GM19239 (cell line): ENCODE measurements around the gene DCDC2C.

Source experiments
- DNase-seq: peaks from one replicate; pipeline ENCODE4 v3.0.0; 2011; ENCODE audit warnings: low spot score; ENCODE audit not compliant: insufficient read length
- FAIRE-seq: peaks from 2 replicates; lab custom pipeline; 2011; peaks lifted over from hg19 to GRCh38; lab: Jason Lieb, UNC

The DCDC2C gene

DNA sequence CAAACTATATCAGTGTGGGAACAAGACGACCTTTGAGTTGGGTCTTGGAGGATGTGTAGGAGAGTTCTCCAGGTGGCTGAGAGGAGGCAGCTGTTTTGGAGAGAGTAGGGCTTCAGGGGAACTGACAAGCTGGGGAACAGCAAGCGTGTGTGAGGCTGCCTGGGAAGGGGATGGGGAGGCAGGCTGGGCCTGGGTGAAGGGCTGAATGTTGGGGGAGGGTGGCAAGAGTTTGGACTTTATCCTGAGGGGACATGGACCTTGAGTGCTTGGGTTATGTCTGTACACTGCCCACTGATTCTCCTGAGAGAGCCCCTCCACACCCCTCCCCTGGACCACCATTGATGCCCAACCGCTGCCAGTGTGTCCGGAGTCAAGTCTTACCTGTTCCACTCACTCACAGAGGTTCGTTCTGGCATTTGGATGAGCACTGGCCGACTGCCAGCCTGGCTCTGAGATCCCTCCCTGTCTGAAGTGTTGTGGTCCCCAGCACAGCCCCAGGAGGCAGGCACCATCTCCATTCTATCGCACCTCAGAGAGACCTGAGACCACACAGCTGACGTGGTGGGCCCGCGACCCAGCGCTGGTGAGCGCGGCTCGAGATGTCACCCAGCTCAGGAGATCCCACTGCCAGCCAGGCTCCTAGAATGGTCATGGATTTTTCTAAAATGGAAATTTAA lies 59.5 kb downstream of the DCDC2C start:
- FAIRE-seq, result no peak

DNA sequence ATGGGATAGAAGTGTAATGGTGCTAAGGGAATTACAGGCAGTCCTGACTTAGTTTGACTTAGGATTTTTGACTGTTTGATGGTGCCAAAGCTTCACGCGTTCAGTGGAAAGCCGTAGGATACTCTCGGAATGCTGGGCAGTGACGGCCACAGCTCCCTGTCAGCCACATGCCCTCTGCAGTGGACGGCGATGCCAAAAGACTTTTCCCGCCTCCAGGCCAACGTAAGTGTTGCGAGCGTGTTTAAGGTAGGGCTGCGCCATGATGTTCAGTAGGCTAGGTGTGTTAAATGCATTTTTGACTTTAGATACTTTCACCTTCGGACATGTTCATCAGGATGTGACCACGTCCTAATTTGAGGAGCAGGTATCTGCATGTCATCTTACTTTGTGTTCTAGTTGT lies 63.4 kb downstream of the DCDC2C start:
- DNase-seq (no peak), FAIRE-seq (no peak)

More for the DNA sequence above, 59.5 kb downstream of the DCDC2C start:
- no peak for DNase-seq

DNA sequence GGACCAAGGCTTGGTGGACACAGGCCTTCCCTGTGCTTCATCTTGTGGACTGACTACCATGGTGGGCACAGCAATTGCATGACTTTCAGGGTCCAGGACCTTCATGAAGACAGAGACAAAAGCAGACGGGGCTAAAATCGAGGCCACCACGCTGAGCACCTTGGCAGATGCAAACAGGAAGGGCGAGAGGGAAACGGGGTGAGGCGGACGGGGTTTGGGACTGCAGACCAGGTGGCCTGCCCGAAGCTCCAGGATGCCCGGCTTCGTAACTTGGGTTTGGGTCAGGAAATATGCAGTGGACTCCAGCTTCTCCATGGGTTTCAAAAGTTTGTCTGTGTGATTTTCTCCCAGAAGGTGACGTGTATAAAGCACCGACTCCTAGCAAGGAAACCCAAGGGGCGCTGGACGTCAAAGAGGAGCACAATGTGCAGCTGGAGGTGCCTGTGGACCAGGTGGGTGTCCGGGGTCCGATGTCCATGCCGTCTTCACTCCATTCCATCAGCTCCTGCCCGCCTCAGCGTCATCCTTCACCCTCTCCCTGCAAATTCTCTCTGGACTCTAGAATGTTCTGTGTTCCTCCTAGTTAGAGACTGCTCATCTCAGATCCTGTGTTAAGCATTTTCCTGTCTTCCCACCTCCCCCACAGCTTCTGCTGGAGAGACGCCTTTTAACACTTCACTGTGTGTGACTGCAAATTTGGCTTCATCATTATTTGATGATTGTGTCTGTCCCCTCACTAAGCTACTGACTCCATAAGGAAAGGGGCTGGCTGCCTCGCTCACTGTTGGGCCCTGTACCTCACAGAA lies 65.8 kb downstream of the DCDC2C start:
- no peak for FAIRE-seq
- DNase-seq, result no peak

DNA sequence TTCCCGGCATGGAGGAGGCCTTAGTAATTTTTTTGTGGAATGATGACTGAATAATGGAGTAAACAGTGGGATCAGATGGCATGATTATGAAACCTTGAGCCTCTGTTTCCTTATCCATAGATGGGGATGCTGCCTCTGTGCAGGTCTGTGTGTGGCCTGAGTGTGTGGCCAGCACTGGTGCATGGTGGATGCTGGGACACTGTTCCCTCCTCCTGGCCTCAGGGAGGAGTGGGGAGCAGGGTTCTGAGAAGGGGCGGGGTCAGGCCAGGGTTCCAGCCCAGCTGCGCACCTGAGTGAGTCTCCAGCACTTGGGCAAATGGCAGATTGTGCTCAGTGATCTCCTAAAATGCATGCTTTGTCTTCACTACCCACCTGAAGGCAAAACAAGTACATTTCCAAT lies 66.4 kb downstream of the DCDC2C start:
- DNase-seq (no peak), FAIRE-seq (no peak)

DNA sequence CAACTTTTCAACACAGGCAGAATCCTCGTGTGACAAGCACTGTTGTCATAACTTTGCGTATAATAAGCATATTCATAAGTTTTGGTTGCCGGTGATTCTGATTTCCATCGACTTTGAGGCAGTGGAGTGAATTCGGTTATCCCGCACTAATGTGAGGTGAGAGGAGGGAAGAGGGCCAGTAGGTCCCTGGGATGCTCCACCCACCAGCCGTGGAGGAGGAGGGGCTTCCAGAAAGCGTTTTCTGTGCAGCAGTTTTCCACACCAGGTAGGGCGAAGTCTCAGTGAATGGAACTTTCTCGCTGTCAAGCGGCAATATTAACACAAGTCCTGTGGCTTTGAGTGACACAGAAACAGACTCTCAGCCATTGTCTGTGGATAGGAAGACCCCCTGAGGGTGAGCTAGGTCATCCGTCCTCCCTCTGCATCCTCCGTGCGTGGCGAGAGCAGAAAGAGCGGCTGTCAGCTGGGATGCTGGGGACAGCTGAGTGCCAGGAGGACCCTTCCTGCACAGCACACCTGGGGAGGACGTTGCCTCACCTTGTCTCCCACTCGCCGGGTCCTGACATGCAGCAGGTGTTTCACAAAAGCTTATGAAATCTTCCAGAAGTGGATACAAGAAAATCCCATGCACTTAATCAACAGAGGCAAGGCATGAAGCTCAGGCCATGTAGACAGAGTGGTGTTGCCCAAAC lies 67.5 kb downstream of the DCDC2C start:
- DNase-seq (no peak), FAIRE-seq (no peak)

DNA sequence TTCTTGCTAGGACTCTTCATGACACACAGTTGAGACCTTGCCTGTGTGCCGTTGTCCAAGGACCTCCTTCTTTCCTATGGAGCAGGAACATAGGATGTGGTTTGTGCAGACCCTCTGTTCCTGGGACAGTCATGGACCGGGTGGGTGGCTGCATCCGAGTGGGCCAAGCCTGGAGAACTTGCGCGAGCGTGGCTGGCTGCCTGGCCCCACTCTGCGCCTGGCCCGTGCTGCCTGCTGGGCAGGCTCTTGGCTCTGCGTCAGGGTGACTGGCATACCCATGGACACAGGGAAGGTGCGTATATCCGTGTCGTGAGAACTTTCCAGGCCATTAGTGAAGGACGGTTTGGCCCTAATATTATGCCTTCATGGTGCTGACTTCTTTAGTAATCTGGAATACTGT lies 68.2 kb downstream of the DCDC2C start:
- FAIRE-seq (no peak), DNase-seq (no peak)

DNA sequence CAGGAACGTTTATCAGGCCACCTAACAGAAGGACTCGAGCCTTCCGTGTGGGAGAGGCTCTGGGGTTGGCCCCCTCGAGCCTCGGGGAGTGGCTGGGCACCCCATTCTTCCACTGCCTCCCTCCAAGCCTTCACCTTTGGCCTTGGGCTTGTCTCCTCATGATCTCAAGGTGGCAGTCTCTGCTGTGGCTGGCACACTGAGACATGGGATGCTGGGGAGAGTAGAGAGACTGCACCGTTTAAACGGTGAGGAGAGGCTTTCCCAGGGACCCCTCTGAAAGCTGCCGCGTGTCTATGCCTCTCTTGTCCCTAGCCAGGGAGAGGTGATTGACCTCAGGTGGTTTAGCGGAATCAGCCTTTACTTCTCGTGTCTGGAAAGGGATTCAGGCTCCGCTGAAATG lies 71.0 kb downstream of the DCDC2C start:
- DNase-seq, result no peak
- no peak for FAIRE-seq

DNA sequence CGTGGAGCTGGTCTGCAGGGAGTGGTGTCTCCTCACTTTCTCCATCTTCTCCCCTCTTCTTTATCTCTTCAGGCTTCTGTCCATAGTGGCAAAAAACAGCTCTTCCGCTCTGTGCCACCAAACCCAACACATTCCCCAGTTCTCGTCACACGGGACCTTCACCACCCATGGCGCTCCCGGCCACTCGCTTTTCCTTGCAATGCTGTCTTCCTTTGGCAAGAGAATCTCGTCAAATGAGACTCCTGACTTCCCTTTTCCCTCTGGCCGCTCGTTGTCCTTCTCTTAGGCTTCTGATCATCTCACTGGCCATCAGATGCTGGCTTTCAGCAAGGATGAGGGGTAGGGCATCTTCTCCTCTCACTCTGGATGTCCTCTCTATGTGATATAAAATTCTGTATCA lies 72.9 kb downstream of the DCDC2C start:
- DNase-seq (no peak), FAIRE-seq (no peak)

DNA sequence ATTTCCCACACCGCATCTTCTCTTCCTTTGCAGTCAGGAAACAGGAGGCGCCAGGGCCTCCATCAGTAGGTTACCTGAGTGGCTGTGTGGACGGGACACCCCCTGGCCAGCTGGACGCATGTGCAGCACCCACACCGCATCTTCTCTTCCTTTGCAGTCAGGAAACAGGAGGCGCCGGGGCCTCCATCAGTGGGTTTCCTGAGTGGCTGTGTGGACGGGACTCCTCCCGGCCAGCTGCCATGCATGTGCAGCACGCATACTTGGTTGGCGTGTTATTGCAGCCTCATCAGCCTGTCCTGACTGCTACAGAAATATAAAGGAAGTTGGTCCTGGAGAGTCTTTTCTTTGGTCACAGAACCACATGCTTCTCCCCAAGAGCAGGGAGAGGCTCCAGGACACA lies 74.6 kb downstream of the DCDC2C start:
- FAIRE-seq (no peak), DNase-seq (no peak)

DNA sequence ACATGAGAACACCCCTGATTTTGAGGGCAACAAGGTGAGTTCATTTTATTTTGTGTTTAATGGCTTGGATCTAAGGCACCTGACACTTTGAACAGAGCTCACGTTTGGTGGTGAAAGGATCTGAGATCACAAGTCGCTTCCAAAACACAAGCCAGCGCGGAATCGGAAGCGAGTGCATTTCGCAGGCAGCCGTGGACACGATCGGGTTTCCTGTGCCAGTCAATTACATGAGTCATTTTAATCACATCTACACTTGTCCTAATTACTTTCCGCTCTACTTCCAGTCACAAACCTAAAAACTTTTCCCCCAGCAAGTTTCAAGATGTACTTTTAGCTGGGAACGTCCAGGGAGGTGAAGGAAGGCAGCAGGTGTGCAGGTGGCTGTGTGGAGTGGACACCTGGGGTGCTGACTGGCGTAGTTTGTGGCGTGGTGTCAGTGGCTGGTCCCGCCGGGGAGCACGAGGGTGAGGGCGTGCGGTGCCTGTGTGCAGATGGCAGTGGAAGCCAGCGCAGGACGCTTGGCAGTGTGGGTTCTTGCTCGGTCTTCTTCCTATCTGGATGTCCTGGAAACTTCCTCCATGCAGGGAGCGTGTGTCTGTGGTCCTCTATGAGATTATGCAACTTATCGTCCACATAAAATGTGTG lies 75.6 kb downstream of the DCDC2C start:
- no peak for FAIRE-seq
- no peak for DNase-seq

DNA sequence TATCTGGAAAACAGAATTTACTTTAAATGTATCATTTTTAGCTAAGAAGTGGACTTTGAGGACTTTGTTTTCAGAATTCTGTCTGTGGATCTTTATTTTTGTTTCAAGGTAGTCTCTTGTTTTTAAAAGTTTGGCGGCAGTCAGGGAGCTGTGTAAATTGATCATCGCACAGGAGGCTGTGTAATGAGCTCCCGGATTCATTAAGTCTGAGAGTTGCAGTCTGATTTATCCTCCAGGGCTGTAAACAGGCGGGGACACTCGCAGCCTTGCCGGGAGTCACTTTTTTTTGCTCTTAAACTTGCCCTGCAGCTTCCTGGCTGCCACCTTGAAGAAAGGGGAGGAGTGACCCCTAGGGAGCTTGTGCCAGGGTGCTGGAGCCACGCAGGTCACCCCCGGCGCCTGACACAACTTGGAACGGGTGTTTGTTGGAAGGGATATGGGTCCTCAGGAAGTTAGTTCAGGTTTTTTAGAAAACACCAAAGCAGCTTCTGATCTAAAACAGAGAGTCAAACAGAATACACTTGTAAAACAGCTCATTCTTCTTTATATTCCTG lies 76.2 kb downstream of the DCDC2C start:
- FAIRE-seq (no peak), DNase-seq (no peak)

DNA sequence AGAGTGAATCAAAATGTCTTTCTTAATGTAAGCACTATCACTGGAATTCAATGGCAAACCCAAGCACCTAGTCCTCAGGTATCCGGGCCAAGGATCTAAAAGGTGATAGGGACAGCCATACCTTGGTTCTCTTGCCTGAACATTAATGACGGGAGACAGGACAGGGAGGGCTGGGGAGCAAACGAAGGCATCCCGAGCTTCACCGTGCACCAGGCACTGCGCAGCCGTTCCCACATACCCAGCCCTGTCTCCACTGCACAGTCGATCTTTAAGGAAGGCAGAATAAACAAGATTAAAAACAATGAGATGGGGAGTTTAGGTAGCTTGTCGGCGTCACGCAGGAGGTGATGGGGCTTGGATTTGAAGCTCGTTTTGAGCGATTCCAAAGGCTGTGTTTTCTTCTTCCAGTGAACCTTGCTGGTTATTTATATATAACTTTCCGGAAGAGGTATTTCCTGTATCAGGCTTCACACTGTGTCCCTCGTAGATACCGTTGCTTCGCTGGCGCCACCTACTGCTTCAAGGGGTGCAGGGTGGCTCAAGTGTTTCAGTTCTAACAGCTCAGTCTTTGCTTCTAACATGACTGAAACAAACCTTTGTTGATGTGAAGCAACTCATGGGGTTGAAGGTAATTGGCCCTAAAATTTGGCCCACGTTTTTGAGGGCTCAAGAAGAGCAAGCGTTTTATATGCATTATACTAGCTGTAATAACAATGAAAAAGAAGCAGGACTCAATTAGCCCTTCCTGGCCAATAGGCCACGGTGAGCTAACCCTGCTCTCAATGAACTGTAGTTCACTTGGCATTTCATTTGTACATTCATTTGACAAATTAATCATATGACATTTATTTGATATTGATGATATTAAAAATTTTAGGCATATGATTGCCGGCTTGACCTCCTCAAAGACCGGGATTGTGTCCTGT lies 77.4 kb downstream of the DCDC2C start:
- FAIRE-seq (peak; percentile 72), DNase-seq (peak; percentile 75)

DNA sequence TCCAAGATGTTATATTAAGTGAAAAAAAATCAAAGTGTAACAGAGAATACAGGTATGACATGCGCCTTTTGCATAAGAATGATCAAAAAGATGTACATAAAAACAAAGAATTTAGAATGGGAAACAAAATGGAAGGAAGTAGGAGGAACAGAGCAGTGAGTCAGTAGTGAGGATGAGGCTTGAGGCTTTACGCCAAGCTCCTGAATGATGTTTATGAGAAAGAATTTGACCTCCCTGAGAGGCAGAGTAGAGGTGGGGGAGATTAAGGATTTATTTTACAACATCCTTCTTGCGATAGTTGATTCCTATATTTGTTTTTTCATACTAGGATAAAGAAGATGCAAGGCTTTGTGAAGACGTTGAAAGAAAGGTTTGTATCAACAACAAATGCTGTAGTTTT lies 81.4 kb downstream of the DCDC2C start:
- FAIRE-seq, result no peak
- no peak for DNase-seq

DNA sequence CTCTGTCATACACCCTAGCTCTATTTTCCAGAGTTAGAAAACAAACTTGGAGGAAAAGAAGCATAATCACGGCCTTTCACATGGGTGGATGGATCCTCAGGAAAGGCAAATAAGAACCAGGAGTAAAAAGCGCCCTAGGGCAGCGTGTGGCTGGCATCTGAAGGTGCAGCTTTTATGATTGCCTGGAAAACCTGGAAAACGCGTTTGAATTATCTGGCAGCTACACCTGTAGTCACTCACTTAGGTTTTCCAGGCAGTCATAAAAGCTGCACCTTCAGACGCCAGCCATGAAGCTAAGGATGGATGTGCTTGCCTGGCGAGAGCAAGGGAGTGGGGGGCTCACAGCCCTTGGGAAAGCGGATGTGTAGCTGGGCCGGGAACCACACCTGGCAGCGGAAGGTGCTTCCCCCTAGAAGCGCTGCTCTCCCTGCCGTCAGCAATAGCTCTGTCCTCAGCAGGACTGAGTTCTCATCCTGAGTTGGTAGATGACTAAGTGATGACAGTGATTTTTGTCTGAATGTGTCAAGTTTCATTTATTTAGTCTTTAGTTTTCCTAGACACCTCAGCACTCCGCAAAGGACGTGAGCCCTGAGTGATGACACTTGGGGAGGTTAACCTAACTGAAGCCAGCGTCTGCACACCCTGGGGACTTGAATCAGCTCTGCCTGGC lies 82.0 kb downstream of the DCDC2C start:
- DNase-seq (no peak), FAIRE-seq (no peak)

DNA sequence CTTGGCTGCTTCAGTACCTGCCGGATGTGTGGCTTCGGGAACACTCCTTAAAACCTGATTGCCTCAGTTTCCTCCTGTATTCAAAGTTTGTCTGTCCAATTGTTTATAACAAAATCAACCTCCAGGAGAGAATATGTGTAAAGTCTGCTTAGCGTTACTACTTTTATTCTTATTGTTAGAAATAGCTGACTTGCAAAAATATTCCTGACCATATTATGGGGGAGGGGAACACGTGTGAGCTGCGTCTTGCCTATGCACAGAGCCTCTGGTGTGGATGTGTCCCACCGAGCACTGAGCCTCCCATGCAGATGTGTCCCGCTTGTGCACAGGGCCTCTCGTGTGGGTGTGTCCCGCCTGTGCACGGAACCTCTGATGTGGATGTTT lies 82.5 kb downstream of the DCDC2C start:
- DNase-seq, result no peak
- FAIRE-seq, result no peak

DNA sequence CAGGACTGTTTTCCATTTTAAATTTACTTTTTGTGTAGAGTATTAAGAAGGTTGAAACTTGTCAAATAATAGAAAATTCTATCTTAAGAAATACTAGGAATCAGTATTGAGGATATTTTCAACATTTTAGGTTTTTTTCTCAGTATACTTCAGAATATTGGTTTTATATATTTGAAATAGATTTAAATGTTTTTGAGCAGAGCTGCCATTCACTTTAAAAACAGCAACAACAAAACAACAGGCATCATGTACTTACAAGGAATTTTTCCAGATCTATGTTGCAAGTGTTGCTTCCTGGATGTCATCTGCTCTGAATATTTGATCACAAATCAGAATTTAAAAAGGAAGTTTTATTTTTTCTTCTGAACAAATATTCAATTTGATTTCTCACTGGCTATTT lies 84.4 kb downstream of the DCDC2C start:
- FAIRE-seq, result no peak
- DNase-seq, result no peak

DNA sequence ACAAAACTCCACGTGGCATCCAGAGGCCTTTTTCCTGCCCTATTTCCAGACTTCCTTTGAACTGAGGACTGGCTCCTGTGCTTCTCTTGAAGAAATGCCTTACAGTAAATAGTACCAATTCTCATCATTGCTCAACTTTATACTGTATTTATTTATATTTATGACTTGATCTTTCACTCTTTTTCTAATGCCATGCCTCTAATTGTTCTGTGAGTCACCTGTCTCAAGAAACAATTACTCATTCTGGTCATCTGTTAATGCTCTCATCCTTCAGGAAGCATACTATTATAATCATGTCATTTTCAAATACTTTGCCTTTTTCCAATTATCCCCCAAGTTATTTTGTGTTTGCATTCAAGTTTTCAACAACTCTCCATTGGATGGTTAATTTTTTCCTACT lies 85.9 kb downstream of the DCDC2C start:
- DNase-seq (no peak), FAIRE-seq (no peak)

DNA sequence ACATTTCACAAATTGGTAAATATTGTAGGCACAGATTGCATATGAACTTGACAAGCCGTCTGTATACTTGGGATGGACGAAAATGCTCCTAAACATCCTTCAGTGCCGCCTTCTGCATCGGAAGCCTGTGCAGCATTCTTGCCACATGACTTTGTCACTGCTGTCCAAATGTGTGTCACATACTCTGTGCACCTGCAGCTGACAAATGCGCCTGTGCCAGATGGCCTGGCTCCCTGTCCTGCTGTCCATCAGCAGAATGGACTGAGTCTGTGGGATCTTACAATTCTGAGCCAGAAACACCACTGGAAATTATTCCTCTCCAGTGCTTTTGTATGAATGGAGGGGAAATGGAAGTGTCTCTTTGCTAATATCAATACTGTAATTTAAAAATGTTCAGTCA lies 89.9 kb downstream of the DCDC2C start:
- FAIRE-seq, result no peak
- no peak for DNase-seq

DNA sequence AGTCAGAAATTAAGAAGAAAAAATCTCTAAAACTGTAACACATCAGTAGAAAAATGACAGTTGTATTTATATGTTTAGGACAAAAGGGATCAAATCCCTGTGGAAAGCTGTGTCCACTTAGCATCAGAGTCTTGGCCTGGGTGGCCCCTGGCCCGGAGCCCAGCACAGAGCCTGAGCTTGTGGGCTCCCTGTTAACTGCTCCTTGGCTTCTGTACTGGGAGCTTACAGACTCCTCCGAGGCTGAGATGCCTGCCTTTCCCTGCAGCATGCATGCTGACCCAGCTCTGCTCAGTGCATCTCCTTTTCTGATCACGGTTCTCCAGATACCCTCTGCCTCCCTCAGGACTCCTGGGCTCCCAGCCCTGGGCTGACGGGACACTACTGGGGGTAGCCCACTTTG lies 98.1 kb downstream of the DCDC2C start:
- FAIRE-seq (no peak), DNase-seq (no peak)
